GM23338 (cell line): ENCODE measurements around the gene COX4I2.

Source experiments
- CREB1 ChIP-seq: fragments of 250-450 bp; sonication (Bioruptor Pico); IDR thresholded peaks from 2 replicates; pipeline ENCODE4 v1.5.0; 2020; ENCODE audit warnings: low read depth, mild to moderate bottlenecking, moderate library complexity
- CTCF ChIP-seq, 2 experiments: fragments of 200-600 bp in 1 of 2; sonication (generic) in 1 of 2; conservative IDR thresholded peaks; 2 replicates each; pipeline versions ENCODE4 v1.5.1 to v1.6.1; 2016 to 2017; ENCODE audit warnings: antibody characterized with exemption in 2 of 2, low read depth in 2 of 2, mild to moderate bottlenecking in 2 of 2, moderate library complexity in 1 of 2
- EZH2 ChIP-seq: fragments of 200-600 bp; sonication (generic); IDR thresholded peaks from one replicate; pipeline ENCODE4 v1.8.0; 2017; ENCODE audit warnings: antibody characterized with exemption, mild to moderate bottlenecking, low read depth; ENCODE audit not compliant: unreplicated experiment
- EZH2phosphoT487 ChIP-seq: fragments of 200-600 bp; sonication (generic); IDR thresholded peaks from one replicate; pipeline ENCODE4 v1.8.1; 2018; ENCODE audit warnings: antibody characterized with exemption; ENCODE audit not compliant: unreplicated experiment
- JUNB ChIP-seq: IDR thresholded peaks from one replicate; pipeline ENCODE4 v1.6.1; 2016; ENCODE audit warnings: antibody characterized with exemption; ENCODE audit not compliant: unreplicated experiment
- POLR2AphosphoS5 ChIP-seq: IDR thresholded peaks from 2 replicates; pipeline ENCODE4 v1.6.1; 2016; ENCODE audit warnings: antibody characterized with exemption, low read depth
- REST ChIP-seq: IDR thresholded peaks from one replicate; pipeline ENCODE4 v1.6.1; 2018; ENCODE audit warnings: antibody characterized with exemption; ENCODE audit not compliant: unreplicated experiment

GRCh38 chr20:31685853-31686643, 48.3 kb downstream of the COX4I2 start:
- no peak for TF ChIP-seq CTCF (conservative IDR thresholded peaks at IDR 0.05; ENCODE audit: low read depth in 2 of 2)
- TF ChIP-seq EZH2phosphoT487 = no peak
- no peak for TF ChIP-seq POLR2AphosphoS5
- no peak for TF ChIP-seq JUNB
- no peak for TF ChIP-seq EZH2
- no peak for TF ChIP-seq CREB1 (CRISPR knock-in tag)
- TF ChIP-seq REST = no peak
